HepG2 (cell line): ENCODE data around the gene NUP153. TPM values are rescaled to one million over a fixed set of nuclear protein-coding genes. Genes with fewer than 3 reads are reported as not detected.

Experiments used
- ATAC-seq: fragments of 200-7000 bp; cut with Tn5 transposase; 3 replicates; pipeline ENCODE4 v1.9.1; 2020; ENCODE audit warnings: mild to moderate bottlenecking, moderate library complexity
- BruUV-seq: library from RNA; stranded (reverse); fragments of 400-500 nt; replicated peaks from 2 replicates; lab custom pipeline; 2021; lab: Mats Ljungman, UMichigan
- CTCF ChIA-PET: fragments of 300-600 bp; formaldehyde crosslinking; extraction: SDS; loops from one replicate; lab custom pipeline; 2021; ENCODE audit warnings: low total read pairs, inconsistent platforms, low intra/inter-chr PET ratio; lab: Yijun Ruan, JAX
- POLR2A ChIA-PET: fragments of 350-600 bp; sonication (Branson Sonifier 250); formaldehyde crosslinking; loops from one replicate; lab custom pipeline; 2020; ENCODE audit warnings: antibody characterized with exemption, inconsistent platforms; lab: Yijun Ruan, JAX
- DNase-seq: peaks from one replicate; pipeline ENCODE4 v3.0.0-alpha.2; 2015; ENCODE audit warnings: low spot score
- FAIRE-seq: peaks from 3 replicates; lab custom pipeline; 2011; peaks lifted over from hg19 to GRCh38; lab: Jason Lieb, UNC
- H2AFZ ChIP-seq: one replicate; pipeline ENCODE4 v1.6.1; 2011; ENCODE audit warnings: low read length, inconsistent platforms
- H3K27ac ChIP-seq: fragments of 300-600 bp; 3 replicates; pipeline ENCODE4 v1.8.0; 2011; ENCODE audit warnings: mixed run types, mild to moderate bottlenecking, mixed read lengths, low read length, inconsistent platforms; ENCODE audit not compliant: insufficient read depth; ENCODE audit errors: extremely low read length
- H3K27me3 ChIP-seq, 2 experiments: fragments of 200-600 bp in 1 of 2; 2 replicates in 1 of 2; 3 replicates in 1 of 2; pipeline versions ENCODE4 v1.6.0 to v1.8.0; 2011; ENCODE audit warnings: low read length in 2 of 2, mild to moderate bottlenecking in 2 of 2, moderate library complexity in 2 of 2, inconsistent platforms in 1 of 2; ENCODE audit not compliant: insufficient read depth in 2 of 2, control insufficient read depth in 1 of 2
- H3K36me3 ChIP-seq, 2 experiments: fragments of 200-600 bp in 1 of 2; replicated peaks in 1 of 2; 2 replicates in 1 of 2; 3 replicates in 1 of 2; pipeline versions ENCODE4 v1.5.1 to v1.8.0; 2011; ENCODE audit warnings: low read length in 2 of 2, inconsistent platforms in 1 of 2; ENCODE audit not compliant: insufficient read depth in 2 of 2, control insufficient read depth in 1 of 2
- H3K4me1 ChIP-seq: 2 replicates; pipeline ENCODE4 v1.5.1; 2012; ENCODE audit warnings: low read length, inconsistent platforms; ENCODE audit not compliant: insufficient read depth
- H3K4me2 ChIP-seq: 2 replicates; pipeline ENCODE4 v1.6.0; 2011; ENCODE audit warnings: low read depth, low read length, inconsistent platforms
- H3K4me3 ChIP-seq, 3 experiments: fragments of 200-600 bp in 1 of 3; sonication (generic), shearing (Covaris generic) in 1 of 3; replicated peaks in 1 of 3; 2 replicates each; pipeline ENCODE4 v1.5.1; 2011 to 2016; ENCODE audit warnings: low read length in 3 of 3, inconsistent platforms in 2 of 3, low read depth in 2 of 3, mild to moderate bottlenecking in 2 of 3, control low read depth in 1 of 3, mixed read lengths in 1 of 3; ENCODE audit not compliant: insufficient read depth in 1 of 3
- H3K79me2 ChIP-seq: one replicate; pipeline ENCODE4 v1.6.1; 2011; ENCODE audit warnings: low read length, inconsistent platforms; ENCODE audit not compliant: insufficient read depth
- H3K9ac ChIP-seq: 2 replicates; pipeline ENCODE4 v1.6.0; 2011; ENCODE audit warnings: mild to moderate bottlenecking, low read depth, low read length, inconsistent platforms; ENCODE audit not compliant: insufficient read depth
- H3K9me3 ChIP-seq: 2 replicates; pipeline ENCODE4 v1.5.1; 2012; ENCODE audit warnings: mild to moderate bottlenecking, low read length
- H4K20me1 ChIP-seq: 2 replicates; pipeline ENCODE4 v1.6.0; 2011; ENCODE audit warnings: inconsistent platforms, mild to moderate bottlenecking, low read length, moderate library complexity; ENCODE audit not compliant: insufficient read depth
- CBX1 ChIP-seq: IDR thresholded peaks from one replicate; pipeline ENCODE4 v1.6.1; 2016; ENCODE audit warnings: antibody characterized with exemption, low read depth
- ELF1 ChIP-seq: sonication (generic); formaldehyde crosslinking; IDR thresholded peaks from 2 replicates; pipeline ENCODE4 v1.4.0; 2020; ENCODE audit warnings: missing genetic modification reagents
- MZF1 ChIP-seq: sonication (generic); formaldehyde crosslinking; IDR thresholded peaks from 2 replicates; pipeline ENCODE4 v1.8.1; 2023; ENCODE audit warnings: mild to moderate bottlenecking, missing genetic modification reagents, borderline replicate concordance
- NR1H2 ChIP-seq: sonication (generic); formaldehyde crosslinking; IDR thresholded peaks from 2 replicates; pipeline ENCODE4 v1.8.1; 2022; ENCODE audit warnings: low read depth, missing genetic modification reagents, borderline replicate concordance
- RARG ChIP-seq: sonication (generic); formaldehyde crosslinking; IDR thresholded peaks from 2 replicates; pipeline ENCODE4 v1.4.0; 2020; ENCODE audit warnings: low read depth, mild to moderate bottlenecking, missing genetic modification reagents
- SMC3 ChIP-seq: IDR thresholded peaks from 2 replicates; pipeline ENCODE4 v1.6.1; 2011; ENCODE audit warnings: low read length, improper control_type of control experiment
- TAF15 ChIP-seq: fragments of 200-400 bp; formaldehyde crosslinking; IDR thresholded peaks from one replicate; pipeline ENCODE4 v1.6.1; 2018; ENCODE audit warnings: mild to moderate bottlenecking, low read depth, low read length; ENCODE audit not compliant: poor library complexity, severe bottlenecking
- TCF7L2 ChIP-seq: IDR thresholded peaks from 2 replicates; pipeline ENCODE4 v1.6.1; 2011; ENCODE audit warnings: mild to moderate bottlenecking, low read depth, low read length, moderate library complexity
- ZNF430 ChIP-seq: sonication (generic); formaldehyde crosslinking; IDR thresholded peaks from 2 replicates; pipeline ENCODE4 v1.9.0; 2021; ENCODE audit warnings: mild to moderate bottlenecking, missing genetic modification reagents
- ZNF670 ChIP-seq: sonication (generic); formaldehyde crosslinking; IDR thresholded peaks from 2 replicates; pipeline ENCODE4 v1.8.0; 2022; ENCODE audit warnings: mild to moderate bottlenecking, missing genetic modification reagents, borderline replicate concordance
- ZNF878 ChIP-seq: sonication (generic); formaldehyde crosslinking; IDR thresholded peaks from 2 replicates; pipeline ENCODE4 v1.8.1; 2023; ENCODE audit warnings: mild to moderate bottlenecking, missing genetic modification reagents, moderate library complexity
- WGBS: methylation state at CpG from one replicate; pipeline ENCODE4 v1.1.6; 2017; ENCODE audit warnings: low lambda C conversion rate; 5-methylcytosine and 5-hydroxymethylcytosine counted together
- in situ Hi-C: cut with HindIII; loops from 2 replicates; pipeline ENCODE4 v1.10.0; 2017; ENCODE audit warnings: low pct_unique_long_range_greater_than_20kb; ENCODE audit not compliant: extremely low pct_ligation_motif_present
- intact Hi-C: fragments of 100-400 bp; cut with micrococcal nuclease; formaldehyde crosslinking; loops from one replicate; pipeline ENCODE4 v1.10.0; 2022; ENCODE audit not compliant: unreplicated experiment
- polyA plus RNA-seq, 8 experiments: library from polyadenylated mRNA; depleted of rRNA in 3 of 8; stranded (reverse) in 7 of 8; unstranded in 1 of 8; fragments of >200 nt; fragmentation: Illumina TruSeq in 4 of 8; extraction: Trizol in 4 of 8; gene quantifications; 2 replicates each; pipeline versions ENCODE4 v1.2.1 to v1.2.3, GENCODE V29; 2011 to 2016; ENCODE audit warnings: low read depth in 4 of 8, missing spikeins in 1 of 8, mixed read lengths in 1 of 8; ENCODE audit not compliant: insufficient read depth in 1 of 8
- total RNA-seq, 5 experiments: library from RNA; depleted of rRNA; stranded (reverse); fragments of >200 nt; fragmentation: Illumina TruSeq; extraction: Trizol; gene quantifications; 2 replicates each; pipeline ENCODE4 v1.2.3, GENCODE V29; 2016; ENCODE audit warnings: low read depth in 1 of 5
- TF ChIP-seq, protein P1 (sequence below): sonication (generic); formaldehyde crosslinking; IDR thresholded peaks from 2 replicates; pipeline ENCODE4 v1.4.0; 2020; ENCODE audit warnings: missing genetic modification reagents
- TF ChIP-seq, protein P2 (sequence below): sonication (generic); formaldehyde crosslinking; IDR thresholded peaks from 2 replicates; pipeline ENCODE4 v1.5.1; 2020; ENCODE audit warnings: mild to moderate bottlenecking, moderate library complexity, missing genetic modification reagents
- TF ChIP-seq, protein P3 (sequence below): sonication (generic); formaldehyde crosslinking; IDR thresholded peaks from 2 replicates; pipeline ENCODE4 v1.5.0; 2020; ENCODE audit warnings: missing genetic modification reagents, mild to moderate bottlenecking, borderline replicate concordance
- TF ChIP-seq, protein P4 (sequence below): sonication (generic); formaldehyde crosslinking; IDR thresholded peaks from 2 replicates; pipeline ENCODE4 v1.5.0; 2020; ENCODE audit warnings: missing genetic modification reagents
- TF ChIP-seq, protein P5 (sequence below): sonication (generic); formaldehyde crosslinking; IDR thresholded peaks from 2 replicates; pipeline ENCODE4 v1.5.0; 2020; ENCODE audit warnings: mild to moderate bottlenecking, missing genetic modification reagents, moderate library complexity

The NUP153 gene
- total and polyA plus RNA-seq, 2 of the 13 experiments (the other 11 are each of a cell fraction or from before 2014, with no cell fraction given), result 29.8 to 55.2 TPM

DNA sequence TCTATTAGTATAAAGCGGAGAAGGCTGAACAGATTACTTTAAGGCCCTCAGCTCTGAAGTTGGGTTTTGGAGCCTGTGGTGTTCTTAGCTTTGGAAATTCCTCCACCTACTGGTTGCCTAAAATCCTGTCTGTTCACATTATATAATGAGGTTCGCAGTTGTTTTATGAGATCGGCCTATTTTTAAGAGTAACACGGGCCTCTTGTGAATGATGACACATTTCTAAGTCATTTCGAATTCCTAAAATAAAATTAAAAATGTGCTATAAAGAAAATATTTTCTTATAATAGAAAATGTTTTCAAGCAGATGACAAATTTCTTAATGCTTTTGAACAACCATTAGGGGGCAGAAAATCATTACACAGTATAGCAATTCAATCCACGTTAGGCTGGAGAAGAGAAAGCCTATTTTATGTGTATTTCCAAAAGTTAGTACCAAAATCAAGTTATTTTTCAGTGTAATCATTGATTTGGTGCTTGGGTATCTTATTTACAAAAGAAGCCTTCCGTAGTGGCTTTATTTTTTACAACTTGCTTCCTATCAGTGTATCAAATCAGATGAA lies 122.4 kb downstream of the NUP153 start:
- ChIA-PET POLR2A (interaction anchor here (1.1 kb wide), 1 partner anchor 16 kb away, joined by 3 read pairs; the partner anchor contains the start of gene FAM8A1), CTCF (interaction anchor here (1.0 to 3.6 kb wide), 7 partner anchors 16 to 431 kb away, joined by 4 to 55 read pairs (median 6); partner anchors contain the start of genes FAM8A1 and RBM24)
- ATAC-seq, result peak; percentile 78
- Histone ChIP-seq H2AFZ (peak overlapping the region; percentile 74), H3K27ac (no peak overlapping the region), H3K9me3 (no peaks in the 10 kb centered on the region), H3K4me2 (peak overlapping the region; percentile 72), H3K9ac (no peak overlapping the region; the same call in 1 of the 2 replicates), H4K20me1 (no peaks in the 10 kb centered on the region), H3K27me3 (no peaks in the 10 kb centered on the region), H3K4me3 (peak overlapping the region in 2 of 3 experiments; percentile 34 to 52; a peak in 4 of 6 replicates), H3K79me2 (no peaks in the 10 kb centered on the region), H3K36me3 (no peaks in the 10 kb centered on the region), H3K4me1 (peaks cover 35% of the 10 kb centered on the region)
- 3% methylated on average over 7 of the region's 7 CpGs for WGBS
- DNase-seq, result peak; percentile 67
- no TSS peak for BruUV-seq
- intact Hi-C loops, result loop anchor here (1.0 to 10.0 kb wide), 3 partner anchors 220 to 428 kb away; partner anchors contain the start of gene RBM24
- in situ Hi-C loops, result loop anchor here (5.0 kb wide), 2 partner anchors 302 to 427 kb away; partner anchors contain the start of gene RBM24
- peak; percentile 94 for FAIRE-seq
- TF ChIP-seq, protein P1, sequence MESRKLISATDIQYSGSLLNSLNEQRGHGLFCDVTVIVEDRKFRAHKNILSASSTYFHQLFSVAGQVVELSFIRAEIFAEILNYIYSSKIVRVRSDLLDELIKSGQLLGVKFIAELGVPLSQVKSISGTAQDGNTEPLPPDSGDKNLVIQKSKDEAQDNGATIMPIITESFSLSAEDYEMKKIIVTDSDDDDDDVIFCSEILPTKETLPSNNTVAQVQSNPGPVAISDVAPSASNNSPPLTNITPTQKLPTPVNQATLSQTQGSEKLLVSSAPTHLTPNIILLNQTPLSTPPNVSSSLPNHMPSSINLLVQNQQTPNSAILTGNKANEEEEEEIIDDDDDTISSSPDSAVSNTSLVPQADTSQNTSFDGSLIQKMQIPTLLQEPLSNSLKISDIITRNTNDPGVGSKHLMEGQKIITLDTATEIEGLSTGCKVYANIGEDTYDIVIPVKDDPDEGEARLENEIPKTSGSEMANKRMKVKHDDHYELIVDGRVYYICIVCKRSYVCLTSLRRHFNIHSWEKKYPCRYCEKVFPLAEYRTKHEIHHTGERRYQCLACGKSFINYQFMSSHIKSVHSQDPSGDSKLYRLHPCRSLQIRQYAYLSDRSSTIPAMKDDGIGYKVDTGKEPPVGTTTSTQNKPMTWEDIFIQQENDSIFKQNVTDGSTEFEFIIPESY (CRISPR knock-in tag), result no peak
- TF ChIP-seq, protein P2, sequence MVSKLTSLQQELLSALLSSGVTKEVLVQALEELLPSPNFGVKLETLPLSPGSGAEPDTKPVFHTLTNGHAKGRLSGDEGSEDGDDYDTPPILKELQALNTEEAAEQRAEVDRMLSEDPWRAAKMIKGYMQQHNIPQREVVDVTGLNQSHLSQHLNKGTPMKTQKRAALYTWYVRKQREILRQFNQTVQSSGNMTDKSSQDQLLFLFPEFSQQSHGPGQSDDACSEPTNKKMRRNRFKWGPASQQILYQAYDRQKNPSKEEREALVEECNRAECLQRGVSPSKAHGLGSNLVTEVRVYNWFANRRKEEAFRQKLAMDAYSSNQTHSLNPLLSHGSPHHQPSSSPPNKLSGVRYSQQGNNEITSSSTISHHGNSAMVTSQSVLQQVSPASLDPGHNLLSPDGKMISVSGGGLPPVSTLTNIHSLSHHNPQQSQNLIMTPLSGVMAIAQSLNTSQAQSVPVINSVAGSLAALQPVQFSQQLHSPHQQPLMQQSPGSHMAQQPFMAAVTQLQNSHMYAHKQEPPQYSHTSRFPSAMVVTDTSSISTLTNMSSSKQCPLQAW (CRISPR knock-in tag), result no peak
- TF ChIP-seq RARG (CRISPR knock-in tag) (no peak), NR1H2 (no peak), SMC3 (peak; percentile 89), ZNF670 (CRISPR knock-in tag) (no peak), ZNF878 (CRISPR knock-in tag) (no peak), ZNF430 (CRISPR knock-in tag) (no peak), TAF15 (no peak), ELF1 (no peak), MZF1 (CRISPR knock-in tag) (no peak), TCF7L2 (no peak), CBX1 (no peak)
- TF ChIP-seq, protein P3, sequence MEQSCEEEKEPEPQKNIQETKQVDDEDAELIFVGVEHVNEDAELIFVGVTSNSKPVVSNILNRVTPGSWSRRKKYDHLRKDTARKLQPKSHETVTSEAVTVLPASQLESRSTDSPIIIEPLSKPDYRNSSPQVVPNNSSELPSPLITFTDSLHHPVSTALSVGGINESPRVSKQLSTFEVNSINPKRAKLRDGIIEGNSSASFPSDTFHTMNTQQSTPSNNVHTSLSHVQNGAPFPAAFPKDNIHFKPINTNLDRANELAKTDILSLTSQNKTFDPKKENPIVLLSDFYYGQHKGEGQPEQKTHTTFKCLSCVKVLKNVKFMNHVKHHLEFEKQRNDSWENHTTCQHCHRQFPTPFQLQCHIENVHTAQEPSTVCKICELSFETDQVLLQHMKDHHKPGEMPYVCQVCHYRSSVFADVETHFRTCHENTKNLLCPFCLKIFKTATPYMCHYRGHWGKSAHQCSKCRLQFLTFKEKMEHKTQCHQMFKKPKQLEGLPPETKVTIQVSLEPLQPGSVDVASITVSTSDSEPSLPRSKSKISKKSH, result no peak
- TF ChIP-seq, protein P4, sequence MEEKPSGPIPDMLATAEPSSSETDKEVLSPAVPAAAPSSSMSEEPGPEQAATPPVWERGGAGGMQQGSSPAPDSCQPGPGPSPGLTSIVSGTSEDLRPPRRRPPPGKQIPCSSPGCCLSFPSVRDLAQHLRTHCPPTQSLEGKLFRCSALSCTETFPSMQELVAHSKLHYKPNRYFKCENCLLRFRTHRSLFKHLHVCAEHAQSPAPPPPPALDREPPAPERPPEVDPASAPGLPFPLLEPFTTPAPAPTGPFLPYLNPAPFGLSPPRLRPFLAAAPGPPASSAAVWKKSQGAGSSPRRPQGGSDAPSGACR (CRISPR knock-in tag), result no peak
- TF ChIP-seq, protein P5, sequence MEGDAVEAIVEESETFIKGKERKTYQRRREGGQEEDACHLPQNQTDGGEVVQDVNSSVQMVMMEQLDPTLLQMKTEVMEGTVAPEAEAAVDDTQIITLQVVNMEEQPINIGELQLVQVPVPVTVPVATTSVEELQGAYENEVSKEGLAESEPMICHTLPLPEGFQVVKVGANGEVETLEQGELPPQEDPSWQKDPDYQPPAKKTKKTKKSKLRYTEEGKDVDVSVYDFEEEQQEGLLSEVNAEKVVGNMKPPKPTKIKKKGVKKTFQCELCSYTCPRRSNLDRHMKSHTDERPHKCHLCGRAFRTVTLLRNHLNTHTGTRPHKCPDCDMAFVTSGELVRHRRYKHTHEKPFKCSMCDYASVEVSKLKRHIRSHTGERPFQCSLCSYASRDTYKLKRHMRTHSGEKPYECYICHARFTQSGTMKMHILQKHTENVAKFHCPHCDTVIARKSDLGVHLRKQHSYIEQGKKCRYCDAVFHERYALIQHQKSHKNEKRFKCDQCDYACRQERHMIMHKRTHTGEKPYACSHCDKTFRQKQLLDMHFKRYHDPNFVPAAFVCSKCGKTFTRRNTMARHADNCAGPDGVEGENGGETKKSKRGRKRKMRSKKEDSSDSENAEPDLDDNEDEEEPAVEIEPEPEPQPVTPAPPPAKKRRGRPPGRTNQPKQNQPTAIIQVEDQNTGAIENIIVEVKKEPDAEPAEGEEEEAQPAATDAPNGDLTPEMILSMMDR (CRISPR knock-in tag), result peak; percentile 84
